HG03039 (cell line): ENCODE data around the gene SPI1.
"Not testable (repeated sequence)": the region's sequence is repeated elsewhere in the genome, so short reads cannot be mapped to it uniquely, and the experiment has no call there.

Source experiments
- ATAC-seq: cut with Tn5 transposase; IDR thresholded peaks from one replicate; pipeline ENCODE4 v1.9.1; 2021; ENCODE audit warnings: mild to moderate bottlenecking, moderate library complexity; ENCODE audit not compliant: unreplicated experiment

SPI1 gene

DNA sequence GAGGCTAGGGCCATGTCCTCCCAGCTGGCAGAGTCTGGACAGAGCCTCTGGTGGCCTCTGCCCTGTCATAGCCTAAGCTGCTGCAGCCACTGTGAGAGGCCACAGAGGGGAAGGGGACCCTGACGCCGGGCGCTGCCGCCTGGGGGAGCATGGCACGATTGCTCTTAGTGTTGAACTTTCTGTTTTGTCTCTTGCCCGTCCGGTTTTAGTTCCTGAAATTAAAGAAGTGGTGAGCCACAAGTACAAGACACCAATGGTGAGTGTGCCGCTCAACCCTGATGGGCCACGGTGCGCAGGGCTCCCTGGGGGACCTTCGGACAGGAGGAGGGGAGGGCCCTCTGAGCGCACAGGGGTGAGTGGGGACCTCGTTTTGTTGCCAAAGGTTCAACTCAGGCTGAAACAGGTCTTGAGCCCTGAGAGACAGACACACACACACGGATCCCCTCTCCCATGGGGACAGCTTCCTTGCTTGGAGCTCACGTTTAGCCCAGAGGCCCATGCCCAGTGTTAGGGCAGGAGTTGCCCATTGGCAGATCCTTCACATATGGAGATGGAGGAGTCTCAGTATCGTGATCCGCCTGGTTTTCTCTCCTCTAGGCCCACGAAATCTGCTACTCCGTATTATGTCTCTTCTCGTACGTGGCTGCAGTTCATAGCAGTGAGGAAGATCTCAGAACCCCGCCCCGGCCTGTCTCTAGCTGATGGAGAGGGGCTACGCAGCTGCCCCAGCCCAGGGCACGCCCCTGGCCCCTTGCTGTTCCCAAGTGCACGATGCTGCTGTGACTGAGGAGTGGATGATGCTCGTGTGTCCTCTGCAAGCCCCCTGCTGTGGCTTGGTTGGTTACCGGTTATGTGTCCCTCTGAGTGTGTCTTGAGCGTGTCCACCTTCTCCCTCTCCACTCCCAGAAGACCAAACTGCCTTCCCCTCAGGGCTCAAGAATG is 49.6 kb downstream of the SPI1 start:
- ATAC-seq = no peak

DNA sequence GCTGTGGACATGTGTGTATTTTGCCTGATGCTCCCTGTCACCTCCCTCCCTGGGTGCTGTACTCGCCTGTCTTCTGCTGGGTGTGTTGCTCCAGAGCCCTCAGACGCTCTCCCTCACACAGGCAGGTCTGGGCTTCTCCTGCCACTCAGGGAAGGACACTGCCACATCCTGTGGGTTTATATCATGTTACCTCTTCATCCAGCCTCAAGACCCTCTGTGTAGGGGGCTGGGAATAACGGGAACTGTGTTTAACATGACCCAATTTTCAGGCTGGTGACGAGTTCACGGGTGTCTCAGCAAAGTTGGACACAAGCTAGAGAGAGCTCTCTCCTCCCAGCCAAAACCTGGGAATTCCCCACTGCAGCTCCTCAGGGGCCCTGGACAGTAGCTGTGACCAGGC is 50.4 kb downstream of the SPI1 start:
- ATAC-seq = no peak

DNA sequence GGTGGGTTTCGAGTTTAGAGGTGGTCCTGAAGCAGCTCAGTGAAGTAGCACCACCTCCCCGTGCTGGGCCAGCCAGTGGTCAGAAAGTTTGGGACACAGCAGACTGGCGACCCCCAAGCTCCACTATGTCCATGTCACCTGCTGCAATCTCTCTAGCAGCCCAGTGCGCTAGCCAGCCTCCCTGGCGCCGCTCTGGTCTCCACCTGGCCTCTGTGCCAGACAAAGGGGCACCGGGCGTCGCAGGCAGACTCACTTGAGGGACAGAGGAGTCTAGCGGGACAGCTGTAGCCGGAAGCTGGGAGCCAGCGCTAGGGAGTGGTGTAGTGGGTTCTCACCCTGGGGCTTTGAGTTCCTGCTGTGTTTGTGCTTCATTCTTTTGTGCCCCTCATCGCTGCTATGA is 51.3 kb downstream of the SPI1 start:
- no peak for ATAC-seq

DNA sequence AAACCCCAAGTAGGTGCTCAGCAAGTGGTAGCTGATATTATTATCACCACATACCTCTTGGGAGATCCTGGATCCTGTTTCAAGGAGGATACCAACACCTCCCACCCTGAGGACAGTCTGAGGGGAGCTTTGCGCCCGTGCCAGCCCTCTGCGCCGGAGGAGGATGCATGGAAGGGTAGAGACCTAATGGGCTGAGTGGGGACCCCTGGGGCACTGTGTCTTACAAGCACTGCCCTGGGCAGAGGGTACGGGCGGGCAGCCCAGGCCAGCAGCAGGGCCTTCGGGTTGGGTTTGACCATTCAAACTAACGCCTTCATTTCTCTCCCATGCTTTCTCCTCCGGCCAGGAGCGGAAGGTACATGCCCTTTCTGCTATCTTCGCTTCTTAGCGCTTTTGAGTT is 52.1 kb downstream of the SPI1 start:
- ATAC-seq = no peak

DNA sequence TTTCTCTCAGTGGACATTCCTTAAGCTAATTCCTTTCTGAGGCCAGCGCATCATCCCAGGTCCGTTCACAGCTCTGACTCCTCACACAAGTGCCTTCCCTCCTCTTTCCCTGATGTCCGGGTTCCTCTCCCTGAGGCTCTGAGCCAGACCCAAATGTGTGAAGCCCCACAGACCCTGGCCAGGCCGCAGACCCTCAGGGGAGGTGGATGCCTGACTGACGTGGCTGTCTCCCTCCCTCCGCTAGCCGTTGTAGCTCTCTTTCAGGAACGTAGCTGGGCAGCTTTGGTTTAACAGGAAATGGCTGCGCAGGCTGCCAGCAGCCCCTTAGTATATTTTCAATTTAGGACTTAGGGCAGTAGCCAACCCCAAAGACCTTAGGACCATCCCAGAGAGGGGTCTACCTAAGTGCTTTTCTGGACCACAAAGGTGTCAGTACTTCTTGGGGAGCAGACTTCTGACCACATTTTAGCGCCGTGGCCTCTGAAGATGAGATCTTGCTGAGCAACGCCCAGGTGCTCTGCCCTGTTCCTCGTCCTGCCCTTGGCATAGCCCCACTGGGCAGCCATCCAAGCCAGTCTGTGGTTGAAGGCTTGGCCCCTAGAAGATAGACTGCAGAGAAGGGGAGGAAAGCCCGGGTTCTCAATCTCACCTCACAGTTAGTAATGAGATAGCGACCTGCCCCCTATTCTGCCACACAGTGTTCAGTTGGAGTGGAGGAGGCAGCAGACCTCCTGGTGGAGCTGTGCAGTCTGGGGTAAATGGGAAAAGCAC is 52.9 kb downstream of the SPI1 start:
- ATAC-seq = no peak

DNA sequence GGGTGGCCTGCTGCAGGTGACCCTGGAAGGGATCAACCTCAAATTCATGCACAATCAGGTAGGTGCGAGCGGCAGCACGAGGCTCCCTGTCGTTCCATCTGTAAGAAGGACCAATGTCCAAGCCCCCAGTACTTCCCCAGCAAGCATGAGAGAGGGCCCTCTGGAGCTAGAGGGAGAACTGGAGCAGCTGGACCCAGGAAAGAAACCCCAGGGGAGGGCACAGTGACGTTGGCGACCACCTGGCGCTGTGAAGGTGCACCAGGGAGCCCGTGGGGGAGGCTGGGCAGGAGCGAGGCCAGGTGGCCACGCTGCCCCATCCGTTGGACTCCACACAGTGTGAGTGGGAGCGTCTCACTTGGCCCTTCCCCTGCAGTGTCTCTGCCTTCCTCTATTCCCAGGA is 53.8 kb downstream of the SPI1 start:
- ATAC-seq = no peak

DNA sequence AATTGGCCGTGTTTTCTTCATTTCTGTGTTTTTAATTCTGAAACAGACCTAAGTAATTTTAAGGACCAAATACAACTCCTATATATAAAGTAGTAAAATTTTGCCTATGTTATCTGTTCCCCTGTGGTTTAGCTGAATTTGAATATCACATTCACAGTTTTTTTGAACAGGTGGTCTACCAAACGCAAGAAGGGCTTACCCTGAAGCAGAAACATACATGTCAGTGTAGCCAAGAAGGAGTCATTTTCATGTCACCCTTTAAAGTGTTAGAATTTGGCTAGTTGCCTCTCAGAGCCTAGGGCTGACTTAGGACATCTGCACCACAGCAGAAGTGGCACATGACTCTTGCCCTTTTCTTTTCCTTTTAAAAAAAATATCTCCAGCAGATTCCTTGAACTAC is 60.2 kb downstream of the SPI1 start:
- ATAC-seq = no peak

DNA sequence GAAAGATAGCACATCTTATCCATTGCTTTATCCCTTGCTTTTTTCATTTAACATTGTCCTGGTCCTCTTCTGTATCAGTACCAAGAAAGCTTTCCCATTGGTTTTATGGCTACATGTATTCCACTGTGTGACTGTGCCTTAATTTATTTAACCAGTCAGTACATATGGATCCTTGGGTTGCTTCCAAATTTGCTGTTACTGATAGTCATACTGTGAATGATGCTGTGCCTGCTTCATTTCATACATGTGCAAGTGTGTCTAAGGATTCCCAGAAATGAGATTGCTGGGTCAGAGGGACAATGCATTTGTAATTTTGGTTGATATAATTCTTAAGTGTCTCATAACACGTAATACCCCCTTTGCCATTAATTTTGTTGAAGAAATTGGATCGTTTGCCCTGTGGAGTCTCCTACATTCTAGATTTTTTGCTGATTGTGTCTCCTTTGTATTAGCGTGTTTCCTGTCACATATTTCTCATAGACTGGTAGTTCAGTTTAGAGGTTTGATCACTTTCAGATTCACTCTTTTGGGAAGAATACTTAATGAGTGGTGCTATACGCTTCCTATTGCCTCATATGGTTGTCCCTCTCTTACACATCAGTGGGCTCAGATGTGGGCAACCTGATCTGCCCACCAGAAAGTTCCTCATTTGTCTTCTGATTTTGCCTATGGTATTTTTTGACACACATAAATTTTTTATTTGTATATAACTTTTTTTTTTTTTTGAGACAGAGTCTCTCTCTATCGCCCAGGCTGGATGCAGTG is 61.1 kb downstream of the SPI1 start:
- no peak for ATAC-seq

DNA sequence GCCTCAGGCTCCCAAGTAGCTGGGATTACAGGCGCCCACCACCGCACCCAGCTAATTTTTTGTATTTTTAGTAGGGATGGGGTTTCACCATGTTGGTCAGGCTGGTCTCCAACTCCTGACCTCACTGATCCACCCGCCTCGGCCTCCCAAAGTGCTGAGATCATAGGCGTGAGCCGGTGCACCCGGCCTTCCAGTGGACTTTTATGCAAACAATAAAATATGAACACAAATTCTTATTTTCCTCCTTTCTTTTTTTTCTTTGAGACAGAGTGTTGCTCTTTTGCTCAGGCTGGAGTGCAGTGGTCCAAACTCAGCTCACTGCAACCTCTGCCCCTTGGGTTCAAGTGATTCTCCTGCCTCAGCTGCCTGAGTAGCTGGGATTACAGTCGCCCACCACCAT is 61.8 kb downstream of the SPI1 start:
- ATAC-seq = not testable (repeated sequence)

DNA sequence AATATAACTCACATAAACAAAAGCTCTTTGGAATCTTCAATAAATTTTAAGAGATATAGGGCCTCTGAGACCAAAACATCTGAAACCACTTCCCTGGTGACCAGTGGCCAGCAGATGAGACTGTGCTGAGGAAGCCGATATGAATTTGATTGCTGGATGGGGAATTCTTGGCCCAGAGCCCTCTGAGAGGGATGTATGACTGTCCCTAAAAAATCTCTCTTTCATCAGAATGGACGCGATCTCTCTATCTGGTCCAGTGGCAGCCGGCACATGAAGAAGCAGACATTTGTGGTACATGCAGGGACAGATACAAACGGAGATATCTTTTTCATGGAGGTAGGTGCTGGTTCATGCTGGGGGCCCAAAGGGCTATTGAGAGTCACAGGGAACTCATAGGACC is 63.4 kb downstream of the SPI1 start:
- ATAC-seq = no peak

DNA sequence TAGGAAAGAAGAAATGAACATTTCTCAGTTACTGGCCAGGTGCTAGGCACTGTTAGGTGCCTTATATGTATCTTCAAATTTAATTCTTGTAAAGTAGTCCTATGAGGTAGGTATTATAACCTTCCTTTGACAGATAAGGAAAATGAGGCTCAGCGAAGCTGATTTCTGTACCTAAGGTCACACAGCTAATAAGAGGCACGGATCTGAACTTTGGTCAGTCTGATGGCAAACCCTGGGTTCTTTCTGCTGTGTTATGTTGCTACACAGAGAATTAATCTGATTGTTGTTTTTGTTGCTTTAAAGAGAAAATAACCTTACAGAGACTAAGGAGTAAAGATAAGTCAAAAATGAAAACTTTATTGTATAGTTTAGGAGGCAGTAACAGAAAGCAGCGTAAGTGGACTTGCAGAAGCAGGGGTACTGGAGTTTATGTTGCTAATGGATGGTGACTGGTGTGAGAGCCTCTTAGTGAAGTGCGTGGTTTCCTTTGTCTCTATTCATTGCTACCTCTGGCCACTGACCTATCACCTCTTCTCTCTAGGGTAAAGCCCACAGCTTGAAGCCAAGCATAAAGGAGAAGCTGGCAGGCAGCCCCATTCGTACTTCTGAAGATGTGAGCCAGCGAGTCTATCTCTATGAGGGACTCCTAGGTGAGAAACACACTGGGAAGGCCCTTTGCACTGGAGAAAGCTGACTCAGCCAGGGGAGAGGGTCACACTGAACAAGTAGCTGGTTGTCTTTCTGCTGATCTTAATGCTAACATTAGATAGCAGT is 70.1 kb downstream of the SPI1 start:
- no peak for ATAC-seq

DNA sequence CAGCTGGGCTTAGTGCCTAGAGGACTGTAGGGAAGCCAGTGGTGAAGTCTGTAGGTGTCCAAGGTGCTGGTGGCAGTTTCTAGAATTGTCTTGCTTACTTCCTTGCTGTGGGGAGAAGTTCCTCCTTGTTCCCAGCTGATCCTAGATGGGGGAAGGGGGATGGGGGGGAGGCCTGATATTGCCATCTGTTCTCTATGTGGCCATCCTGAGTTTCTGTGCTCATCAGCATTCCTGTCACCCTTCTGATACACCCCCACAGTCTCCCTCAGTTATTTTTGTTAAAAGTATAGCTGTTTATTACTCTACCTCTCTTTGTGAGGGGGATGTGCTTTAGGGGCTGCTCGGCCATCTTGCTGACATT is 71.9 kb downstream of the SPI1 start:
- ATAC-seq = no peak

DNA sequence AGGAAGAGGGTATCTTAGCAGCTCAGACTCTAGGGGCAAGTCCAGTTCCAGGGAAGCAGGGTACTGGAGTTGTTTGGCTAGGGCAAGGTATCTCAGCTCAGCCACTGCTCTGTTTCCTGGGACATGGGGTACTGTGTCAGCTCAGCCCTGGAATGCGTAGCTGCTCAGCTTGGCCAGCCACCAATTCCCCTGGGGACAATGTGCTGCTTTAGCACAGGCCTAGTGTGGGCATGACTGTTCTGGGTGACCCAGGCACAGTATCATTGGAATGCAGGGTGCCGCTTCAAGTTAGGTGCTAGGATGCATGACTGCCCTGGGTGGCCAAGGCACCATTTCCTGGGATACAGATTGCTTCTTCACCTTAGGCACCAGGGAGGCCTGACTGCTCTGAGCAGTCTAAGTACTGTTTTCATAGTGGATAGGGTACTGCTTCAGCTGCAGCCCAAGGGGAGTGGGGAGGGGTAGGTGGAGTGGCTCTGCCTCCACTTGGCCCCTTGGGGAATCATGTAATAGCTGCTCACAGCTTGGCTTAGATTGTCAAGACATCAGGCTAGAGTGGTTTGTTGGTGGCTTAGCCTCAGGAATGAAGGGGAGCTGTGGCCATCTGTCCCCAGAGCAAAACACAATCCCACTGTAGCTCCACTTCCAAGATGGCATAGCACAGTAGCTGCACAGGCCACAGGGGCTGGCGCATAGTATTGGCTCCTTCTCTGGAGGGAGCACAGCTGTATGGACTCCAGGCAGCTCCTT is 72.4 kb downstream of the SPI1 start:
- no peak for ATAC-seq
